ENCODE data around the gene CUX1.
A peak's percentile ranks its signal among the peaks of the same experiment; 100 is the strongest.

Gene CUX1

DNA sequence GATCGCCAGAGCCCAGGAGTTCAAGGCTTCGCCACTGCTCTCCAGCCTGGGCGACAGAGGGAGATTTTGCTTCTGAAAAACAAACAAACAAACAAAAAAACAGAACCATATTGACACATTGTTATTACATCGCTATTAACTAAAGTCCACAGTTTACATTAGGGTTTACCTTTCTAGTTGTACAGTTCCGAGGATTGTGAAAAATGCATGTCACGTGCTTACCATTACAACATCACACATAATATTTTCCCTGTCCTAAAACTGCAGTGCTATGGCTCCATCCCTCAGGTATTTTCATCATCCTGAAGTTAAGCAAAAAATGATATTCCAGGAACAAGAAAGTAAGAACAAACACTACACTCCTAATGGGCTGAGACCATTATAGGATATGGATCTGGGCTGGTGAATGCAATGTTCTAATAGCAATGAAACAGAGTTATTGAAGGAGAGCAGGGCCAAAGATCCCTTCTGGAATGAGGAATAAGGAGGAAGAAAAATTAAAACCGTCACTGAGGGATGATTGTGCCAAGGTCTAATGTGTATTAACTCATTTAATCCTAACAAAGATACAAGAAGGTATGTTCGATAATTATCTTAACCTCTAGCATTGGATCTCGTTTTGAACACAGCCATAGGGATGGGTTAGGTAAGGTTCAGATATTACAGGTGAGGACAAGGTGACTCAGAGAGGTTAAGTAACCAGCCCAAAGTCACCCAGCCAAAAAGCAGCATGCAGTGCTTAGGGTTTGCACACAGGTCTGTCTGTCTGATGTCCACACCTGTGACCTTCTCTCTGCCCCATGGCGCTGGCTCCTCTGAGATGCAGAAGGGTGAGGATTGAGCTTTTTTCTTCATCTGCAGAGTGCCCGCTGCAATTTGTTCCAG, 14.0 kb upstream of the CUX1 start:
- TF ChIP-seq EZH2phosphoT487 (IDR thresholded peaks at IDR 0.05; ENCODE audit: borderline replicate concordance, low read length) (no peak), CTCF (IDR thresholded peaks at IDR 0.05; ENCODE audit: low read depth, low read length, poor library complexity, severe bottlenecking) (no peak)
- Histone ChIP-seq H3K27ac (ENCODE audit: low read depth, low read length) (no peak overlapping the region), H3K36me3 (ENCODE audit: control insufficient read depth, low read length) (no peaks in the 10 kb centered on the region), H3K9me2 (replicated peaks; ENCODE audit: control insufficient read depth, low read length) (no peaks in the 10 kb centered on the region), H3K27me3 (ENCODE audit: control insufficient read depth, low read length) (no peaks in the 10 kb centered on the region), H3K4me1 (ENCODE audit: control insufficient read depth, low read length) (peaks cover 63% of the 10 kb centered on the region), H3K79me2 (ENCODE audit: control insufficient read depth, low read length) (no peaks in the 10 kb centered on the region), H3K4me3 (ENCODE audit: low read length) (no peak overlapping the region), H4K20me1 (ENCODE audit: control insufficient read depth, insufficient read depth, low read depth, low read length) (no peaks in the 10 kb centered on the region), H3K9me3 (ENCODE audit: control insufficient read depth, insufficient read depth, low read length) (no peaks in the 10 kb centered on the region), H3K4me2 (ENCODE audit: low read length) (peak overlapping the region; percentile 68), H3F3A (ENCODE audit: control insufficient read depth, insufficient read depth) (peaks cover 16% of the 10 kb centered on the region)

DNA sequence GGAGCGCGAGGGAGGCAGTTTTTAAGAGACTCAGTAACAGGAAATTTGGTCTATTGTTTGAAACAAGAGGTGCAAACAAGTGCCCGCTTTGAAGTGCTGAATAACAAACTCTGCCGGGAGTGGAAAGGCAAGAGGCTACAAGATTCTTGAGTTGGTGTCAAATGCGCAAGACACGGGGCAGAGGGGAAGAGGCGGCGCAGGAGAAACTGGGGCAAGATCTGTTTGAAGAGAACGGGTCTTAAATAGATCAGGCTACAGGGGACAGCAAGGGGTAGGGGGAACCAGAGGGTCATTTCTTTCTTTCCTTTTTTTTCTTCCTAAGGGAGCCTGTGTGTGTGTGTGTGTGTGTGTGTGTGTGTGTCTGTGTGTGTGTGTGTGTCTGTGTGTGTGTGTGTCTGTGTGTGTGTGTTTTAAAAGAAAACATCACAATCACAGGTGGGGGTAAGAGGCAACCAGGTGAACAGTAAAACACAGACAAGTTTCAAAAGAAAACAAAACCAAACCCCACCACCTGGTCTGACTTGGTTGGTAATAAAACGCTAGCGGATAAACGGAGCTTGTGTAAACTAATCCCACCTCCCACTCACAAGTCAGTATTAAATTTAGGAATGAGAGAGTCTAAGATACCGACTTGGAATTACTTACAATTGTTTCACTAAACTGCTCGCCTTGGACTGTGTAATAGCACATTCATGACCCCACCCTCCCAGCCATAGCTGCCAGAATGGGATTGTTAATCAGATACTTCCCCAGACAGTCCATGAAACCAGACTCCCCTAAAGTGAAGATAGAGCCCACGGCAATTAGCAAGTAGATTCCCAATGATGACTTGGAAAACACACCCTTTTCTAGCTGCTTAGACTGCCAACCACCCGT, 13.1 kb upstream of the CUX1 start:
- peaks cover 63% of the 10 kb centered on the region for H3K4me1 ChIP-seq (ENCODE audit: control insufficient read depth, low read length)
- H3K27me3 ChIP-seq (ENCODE audit: control insufficient read depth, low read length), result no peaks in the 10 kb centered on the region
- no peaks in the 10 kb centered on the region for H3K36me3 ChIP-seq (ENCODE audit: control insufficient read depth, low read length)
- H4K20me1 ChIP-seq (ENCODE audit: control insufficient read depth, insufficient read depth, low read depth, low read length), result no peaks in the 10 kb centered on the region
- H3K79me2 ChIP-seq (ENCODE audit: control insufficient read depth, low read length), result no peaks in the 10 kb centered on the region
- peak overlapping the region; percentile 68 for H3K4me2 ChIP-seq (ENCODE audit: low read length)
- H3K9me3 ChIP-seq (ENCODE audit: control insufficient read depth, insufficient read depth, low read length), result no peaks in the 10 kb centered on the region
- H3K9me2 ChIP-seq (replicated peaks; ENCODE audit: control insufficient read depth, low read length), result no peaks in the 10 kb centered on the region
- no peak overlapping the region for H3K27ac ChIP-seq (ENCODE audit: low read depth, low read length)
- TF ChIP-seq EZH2phosphoT487 (IDR thresholded peaks at IDR 0.05; ENCODE audit: borderline replicate concordance, low read length), result no peak
- no peak for TF ChIP-seq CTCF (IDR thresholded peaks at IDR 0.05; ENCODE audit: low read depth, low read length, poor library complexity, severe bottlenecking)
- peaks cover 14% of the 10 kb centered on the region; the same call in 1 of the 2 replicates for H3F3A ChIP-seq (ENCODE audit: control insufficient read depth, insufficient read depth)
- no peak overlapping the region for H3K4me3 ChIP-seq (ENCODE audit: low read length)

- no peaks in the 10 kb centered on the region for H3K27me3 ChIP-seq (ENCODE audit: control insufficient read depth, low read length)
- H3K4me2 ChIP-seq (ENCODE audit: low read length), result peak overlapping the region; percentile 68
- peak overlapping the region; percentile 48 for H3K4me3 ChIP-seq (ENCODE audit: low read length)
Measured at GRCh38 chr7:101804967-101805366, 12.5 kb upstream of the CUX1 start.

More at GRCh38 chr7:101804967-101805366, 12.5 kb upstream of the CUX1 start:
- peaks cover 10% of the 10 kb centered on the region; the same call in 1 of the 2 replicates for H3F3A ChIP-seq (ENCODE audit: control insufficient read depth, insufficient read depth)
- H3K4me1 ChIP-seq (ENCODE audit: control insufficient read depth, low read length), result peaks cover 63% of the 10 kb centered on the region
- no peaks in the 10 kb centered on the region for H3K9me2 ChIP-seq (replicated peaks; ENCODE audit: control insufficient read depth, low read length)
- no peak overlapping the region for H3K27ac ChIP-seq (ENCODE audit: low read depth, low read length)
- H4K20me1 ChIP-seq (ENCODE audit: control insufficient read depth, insufficient read depth, low read depth, low read length), result no peaks in the 10 kb centered on the region
- peak; percentile 61 for TF ChIP-seq CTCF (IDR thresholded peaks at IDR 0.05; ENCODE audit: low read depth, low read length, poor library complexity, severe bottlenecking)
- TF ChIP-seq EZH2phosphoT487 (IDR thresholded peaks at IDR 0.05; ENCODE audit: borderline replicate concordance, low read length), result no peak
- no peaks in the 10 kb centered on the region for H3K36me3 ChIP-seq (ENCODE audit: control insufficient read depth, low read length)
- no peaks in the 10 kb centered on the region for H3K79me2 ChIP-seq (ENCODE audit: control insufficient read depth, low read length)
- H3K9me3 ChIP-seq (ENCODE audit: control insufficient read depth, insufficient read depth, low read length), result no peaks in the 10 kb centered on the region
